ENCODE data around the gene LBH.

Gene LBH

DNA sequence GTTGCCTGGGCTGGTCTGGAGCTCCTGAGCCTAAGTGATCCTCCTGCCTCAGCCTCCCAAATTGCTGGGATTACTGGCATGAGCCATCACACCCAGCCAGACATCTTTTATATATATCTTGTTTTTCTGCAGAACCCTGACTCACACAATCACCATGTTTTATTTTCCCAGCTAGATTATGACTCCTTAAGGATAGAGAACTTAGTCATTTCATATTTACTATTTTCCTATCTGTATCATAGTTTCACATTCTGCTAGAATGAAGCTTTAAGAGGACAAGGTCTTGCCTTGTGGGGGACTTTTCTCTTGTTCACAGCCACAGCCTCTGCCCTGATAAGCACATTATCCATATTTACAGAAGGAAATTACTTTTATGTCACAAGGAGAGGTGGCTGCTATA lies 73.9 kb downstream of the LBH start:
- DNase-seq (ENCODE audit: low read depth in 3 of 3) = no peak

DNA sequence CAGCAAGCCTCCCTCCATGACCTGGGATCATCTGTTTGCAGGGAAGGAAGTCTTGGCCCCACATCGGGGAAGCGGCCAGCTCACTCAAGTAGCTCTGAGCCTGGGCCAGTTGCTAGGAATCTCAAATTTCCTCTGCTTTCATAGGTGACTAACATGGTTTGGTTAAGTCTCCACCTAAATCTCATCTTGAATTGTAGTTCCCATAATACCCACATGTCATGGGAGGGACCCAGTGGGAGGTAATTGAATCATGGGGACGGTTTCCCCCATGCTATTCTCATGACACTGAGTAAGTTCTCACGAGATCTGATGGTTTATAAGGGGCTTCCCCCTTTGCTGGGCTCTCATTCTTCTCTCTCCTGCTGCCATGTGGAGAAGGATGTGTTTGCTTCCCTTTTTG lies 75.2 kb downstream of the LBH start:
- DNase-seq (ENCODE audit: low read depth in 3 of 3) = peak in 1 of 3 experiments; percentile 7

DNA sequence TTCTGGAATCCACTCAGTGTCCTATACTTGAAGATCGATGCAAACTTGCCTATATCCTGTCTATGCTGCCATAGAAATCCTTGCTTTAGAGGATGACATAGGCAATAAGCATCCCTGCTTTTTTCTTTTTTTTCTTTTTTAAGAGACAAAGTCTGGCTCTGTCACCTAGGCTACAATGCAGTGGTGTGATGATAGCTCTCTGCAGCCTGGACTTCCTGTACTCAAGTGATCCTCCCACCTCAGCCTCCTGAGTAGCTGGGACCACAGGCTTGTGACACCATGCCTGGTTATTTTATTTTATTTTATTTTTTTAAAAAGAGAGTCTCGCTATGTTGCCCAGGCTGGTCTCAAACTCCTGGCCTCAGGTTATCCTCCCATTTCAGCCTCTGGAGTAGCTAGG lies 76.9 kb downstream of the LBH start:
- no peak for DNase-seq (ENCODE audit: low read depth in 3 of 3)
